Caki2 (cell line): ENCODE measurements around the gene GPR37L1. TPM values are rescaled to one million over a fixed set of nuclear protein-coding genes. Genes with fewer than 3 reads are reported as not detected.
"Not testable (repeated sequence)": the region's sequence is repeated elsewhere in the genome, so short reads cannot be mapped to it uniquely, and the experiment has no call there.

Source experiments
- DNase-seq: peaks from one replicate; pipeline ENCODE4 v3.0.0-alpha.2; 2015; ENCODE audit warnings: low read depth
- in situ Hi-C: cut with HindIII; loops from 2 replicates; pipeline ENCODE4 v1.10.0; 2016; ENCODE audit warnings: low sequenced_read_pairs, low pct_unique_long_range_greater_than_20kb, mixed read lengths
- total RNA-seq: library from RNA; depleted of rRNA; stranded (reverse); fragments of >200 nt; shearing (Covaris generic); gene quantifications from 2 replicates; pipeline ENCODE4 v1.2.3, GENCODE V29; 2014; ENCODE audit warnings: low replicate concordance

Gene GPR37L1
- total RNA-seq, 1 experiment from 2014 or later: not detected

DNA sequence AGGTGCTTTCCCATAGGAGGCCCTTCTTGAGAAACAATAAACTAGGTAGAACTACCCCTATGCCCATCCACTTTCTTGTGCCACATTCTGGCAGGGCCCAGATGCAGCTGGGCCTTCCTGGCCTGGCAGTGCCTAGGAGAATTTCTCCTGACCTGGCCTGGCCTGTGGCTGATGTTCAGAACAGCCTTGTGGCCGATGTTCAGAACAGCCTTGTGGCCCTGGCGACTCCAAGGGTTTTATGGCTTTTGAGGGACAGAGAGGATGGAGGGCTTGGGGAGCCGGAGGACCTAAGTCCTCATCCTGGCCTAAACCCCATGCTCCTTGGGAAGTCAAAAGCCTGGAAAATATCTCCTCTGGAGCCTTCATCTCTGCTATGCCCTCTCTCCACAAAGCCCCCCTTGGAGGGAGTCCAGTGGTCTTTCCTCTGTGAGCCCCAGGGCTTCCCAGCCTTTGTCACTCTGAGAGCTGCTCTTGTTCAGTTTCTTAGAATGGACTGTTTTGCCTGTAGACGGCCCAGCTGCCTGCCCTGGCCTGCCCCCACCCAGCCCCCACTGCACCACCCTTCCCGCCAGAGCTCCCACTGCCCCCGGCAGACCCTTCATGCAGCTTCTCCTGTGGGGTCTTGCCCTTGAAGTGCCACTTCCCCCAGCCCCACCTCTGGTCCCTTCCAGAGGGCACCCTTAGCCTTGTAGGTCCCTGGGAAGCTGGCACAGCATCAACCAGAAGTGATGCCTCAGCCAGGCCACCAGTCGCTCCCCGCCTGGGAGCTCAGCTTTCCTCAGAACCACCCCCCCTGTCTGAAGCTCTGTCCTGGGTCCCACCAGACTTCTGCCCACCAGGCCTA lies 7.0 kb downstream of the GPR37L1 start:
- in situ Hi-C loops: no loop called here
- DNase-seq: no peak

DNA sequence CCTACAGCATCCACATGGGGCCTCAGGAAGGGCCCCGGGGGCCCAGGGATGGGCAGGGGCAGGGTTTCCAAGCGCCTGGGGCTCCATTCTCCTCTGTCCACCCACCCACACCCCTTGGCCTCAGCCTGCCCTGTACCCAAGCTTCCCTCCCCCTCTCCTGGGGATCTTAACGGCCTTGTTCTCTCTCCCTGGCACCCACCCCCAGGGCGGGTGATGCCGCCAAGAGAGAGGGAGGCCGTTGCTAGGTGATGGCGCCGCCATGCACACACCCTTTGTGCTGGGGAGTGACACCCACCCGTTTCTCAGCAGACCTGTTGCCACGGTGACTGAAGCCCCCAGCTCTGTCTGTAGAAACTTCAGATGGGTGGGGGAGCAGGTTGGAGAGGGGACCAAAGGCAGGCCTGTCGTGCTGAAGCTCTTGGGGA lies 7.6 kb downstream of the GPR37L1 start:
- no peak for DNase-seq
- in situ Hi-C loops: no loop called here

DNA sequence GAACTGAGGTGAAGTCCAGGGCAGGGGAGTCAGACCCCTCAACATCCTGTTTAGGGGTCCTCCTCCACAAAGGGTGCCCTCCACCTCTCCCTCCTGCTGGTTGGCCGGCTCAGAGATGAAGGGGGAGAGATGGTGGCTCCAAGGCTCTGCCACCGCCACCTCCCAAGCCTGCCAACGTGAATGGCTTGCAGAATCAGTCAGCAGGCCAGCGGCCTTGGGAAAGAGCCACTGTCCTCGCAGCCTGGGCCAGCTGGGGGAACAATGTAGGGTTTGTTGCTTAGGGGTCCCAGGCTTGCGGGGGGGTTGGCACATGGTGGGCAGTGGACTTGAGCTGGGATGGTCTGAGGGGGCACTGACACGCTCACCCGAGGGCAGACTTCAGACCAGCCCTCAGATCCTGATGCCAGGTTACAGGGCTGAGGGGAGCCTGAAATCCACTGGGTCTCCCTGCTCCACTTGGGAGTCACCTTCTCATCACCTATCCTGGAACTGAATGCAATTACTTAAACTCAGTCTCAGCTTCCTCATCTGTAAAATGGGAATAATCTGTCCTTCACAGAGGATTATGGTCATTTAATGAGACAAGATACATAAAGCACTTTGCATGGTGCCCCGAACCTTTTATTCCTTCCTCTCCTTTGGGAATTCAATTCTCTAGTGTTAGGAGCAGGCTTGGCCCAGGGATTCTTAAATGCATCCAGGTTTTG lies 8.3 kb downstream of the GPR37L1 start:
- DNase-seq: no peak
- in situ Hi-C loops: no loop called here

DNA sequence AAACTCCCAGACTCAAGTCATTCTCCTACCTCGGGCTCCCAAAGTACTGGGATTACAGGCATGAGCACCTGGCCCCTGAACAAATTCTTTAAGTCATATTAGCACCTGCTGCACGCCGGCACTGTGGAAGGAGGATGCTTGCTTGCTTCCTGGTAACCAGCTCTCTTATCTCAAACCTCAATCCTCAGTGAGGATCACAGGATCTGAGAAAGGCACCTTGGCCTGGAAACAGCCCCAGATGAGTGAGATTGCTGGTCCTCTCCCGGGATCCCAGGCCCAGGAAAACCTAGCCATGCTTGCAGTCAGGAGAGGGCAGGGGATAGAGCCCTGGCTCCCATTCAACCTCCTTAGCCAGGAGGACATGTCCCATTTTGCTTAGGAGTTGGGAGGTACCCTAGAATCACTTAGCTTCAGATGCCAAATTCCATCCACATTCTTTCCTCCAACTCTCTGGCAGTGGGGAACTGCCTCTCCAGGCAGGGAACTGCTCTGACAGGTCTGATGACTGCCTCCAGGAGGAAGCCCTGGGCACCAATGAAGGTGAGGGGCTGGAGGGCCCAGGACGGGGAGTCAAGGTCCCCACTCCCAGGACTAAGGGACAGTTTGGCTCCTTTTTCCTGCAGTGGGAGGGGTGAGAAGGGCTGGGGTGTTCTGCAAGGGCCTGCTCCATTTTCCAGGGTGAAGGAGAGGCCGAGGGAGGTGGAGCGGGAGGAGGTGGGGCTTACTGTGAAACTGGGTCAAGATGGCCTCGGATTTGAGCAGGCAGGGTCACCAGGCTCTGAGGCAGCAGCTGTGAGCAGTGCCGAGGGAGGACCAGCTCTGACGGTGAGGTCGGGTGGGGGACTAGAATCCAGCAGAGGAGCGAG lies 9.5 kb downstream of the GPR37L1 start:
- no peak for DNase-seq
- in situ Hi-C loops: no loop called here

DNA sequence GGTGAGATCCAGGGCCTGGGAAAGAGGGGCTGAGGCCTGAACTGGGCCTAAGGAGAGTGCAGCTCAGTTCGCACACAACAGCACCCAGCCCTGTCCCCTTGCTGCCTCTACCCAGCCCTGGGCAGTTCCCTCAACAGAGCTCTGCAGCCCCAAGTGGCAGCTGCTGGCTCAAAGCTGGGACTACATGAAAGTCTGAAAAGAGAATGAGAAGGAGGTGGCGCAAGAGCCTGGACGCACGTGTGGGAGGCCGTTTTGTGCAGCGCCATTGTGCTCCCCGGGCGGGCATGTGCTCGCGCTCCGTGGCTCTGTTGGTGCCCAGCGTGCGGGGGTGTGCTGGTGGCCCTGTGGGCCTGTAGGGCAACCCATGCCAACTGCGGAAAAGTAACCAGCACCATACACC lies 10.3 kb downstream of the GPR37L1 start:
- no peak for DNase-seq
- in situ Hi-C loops: no loop called here

DNA sequence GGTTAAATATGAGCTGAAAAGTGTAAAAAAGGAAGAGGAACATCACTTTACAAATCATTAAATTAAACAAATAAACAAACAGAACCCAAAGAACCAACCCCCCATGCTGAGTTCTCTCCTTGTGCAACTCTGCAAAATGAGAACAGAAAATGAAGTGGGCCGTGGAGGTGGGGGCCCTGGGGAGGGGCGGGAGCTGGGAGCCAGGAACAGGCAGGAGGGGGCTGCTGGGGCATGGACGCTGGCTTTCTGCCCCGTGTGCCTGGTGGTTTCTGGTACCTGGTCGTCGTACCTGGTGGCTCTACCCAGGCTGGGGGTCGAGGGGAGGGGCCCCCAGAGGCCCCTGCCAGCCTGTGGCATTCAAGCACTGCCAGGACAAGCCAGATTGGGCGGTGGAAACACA lies 10.8 kb downstream of the GPR37L1 start:
- no peak for DNase-seq
- in situ Hi-C loops: no loop called here

DNA sequence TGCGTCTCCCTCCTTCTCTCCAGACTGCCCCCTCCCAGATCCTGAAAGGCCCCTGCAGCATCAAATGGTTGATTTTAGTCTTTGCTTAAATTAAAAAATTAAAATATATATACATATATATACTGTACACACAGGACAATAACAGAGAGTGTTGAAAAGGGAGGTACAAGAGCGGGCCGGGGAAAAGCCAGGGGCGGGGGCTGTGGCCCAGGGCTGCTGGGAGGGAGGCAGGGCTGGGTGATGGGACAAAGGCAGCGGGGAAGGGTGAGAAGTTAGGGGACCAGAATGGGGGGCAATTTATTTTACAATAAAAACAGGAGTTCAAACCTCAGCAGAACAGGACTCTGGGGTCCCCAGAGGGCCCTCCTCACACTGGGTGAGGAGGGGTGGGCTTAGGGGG lies 11.3 kb downstream of the GPR37L1 start:
- no peak for DNase-seq
- in situ Hi-C loops: no loop called here

DNA sequence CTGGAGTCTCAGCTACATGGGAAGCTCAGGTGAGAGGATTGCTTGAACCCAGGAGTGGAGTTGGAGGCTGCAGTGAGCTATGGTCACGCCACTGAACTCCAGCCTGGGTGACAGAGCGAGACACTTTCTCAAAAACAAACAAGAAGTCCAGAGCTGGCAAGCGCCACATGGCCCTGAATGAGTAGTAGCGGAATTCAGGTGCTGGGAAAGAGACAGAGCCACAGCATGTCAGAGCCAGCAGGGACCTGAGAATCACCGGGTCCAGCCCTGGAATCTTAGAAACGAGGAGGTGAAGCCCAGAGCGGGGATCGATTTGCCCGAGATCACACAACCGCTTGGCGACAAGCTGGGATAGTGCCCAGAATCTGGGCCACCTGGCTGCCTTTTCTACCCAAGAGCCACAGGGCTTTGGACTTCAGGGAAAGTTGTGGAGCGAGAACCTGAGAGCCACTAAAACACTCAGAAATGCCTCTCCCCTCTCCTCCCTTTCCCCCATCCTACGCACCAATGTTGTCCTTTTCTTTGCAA lies 12.0 kb downstream of the GPR37L1 start:
- in situ Hi-C loops: no loop called here
- no peak for DNase-seq

DNA sequence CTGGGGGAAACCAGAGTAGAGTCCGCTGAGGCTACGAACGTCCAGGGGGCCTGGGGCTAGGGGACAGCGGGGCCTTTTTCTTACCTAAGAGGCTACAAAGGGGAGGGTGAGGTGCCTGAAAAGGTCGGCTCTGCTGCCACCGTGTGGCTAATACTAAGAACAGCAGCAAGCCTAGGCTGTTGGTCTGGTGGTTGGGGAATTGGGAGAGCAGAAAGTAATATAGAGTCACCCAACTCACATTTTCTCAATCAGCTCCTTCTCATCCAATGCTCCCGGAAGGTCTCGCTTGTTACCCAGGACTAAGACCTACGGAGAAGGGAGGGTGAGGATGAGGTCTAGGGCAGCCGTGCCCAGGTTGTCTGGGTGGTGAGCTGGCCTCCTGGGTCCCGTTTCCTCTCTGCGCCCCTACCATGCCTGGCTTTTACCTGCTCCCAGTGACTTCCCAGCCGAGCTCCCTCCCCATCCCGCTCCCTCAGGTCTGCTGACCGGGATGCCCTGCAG lies 12.6 kb downstream of the GPR37L1 start:
- in situ Hi-C loops: no loop called here
- DNase-seq: peak; percentile 55

DNA sequence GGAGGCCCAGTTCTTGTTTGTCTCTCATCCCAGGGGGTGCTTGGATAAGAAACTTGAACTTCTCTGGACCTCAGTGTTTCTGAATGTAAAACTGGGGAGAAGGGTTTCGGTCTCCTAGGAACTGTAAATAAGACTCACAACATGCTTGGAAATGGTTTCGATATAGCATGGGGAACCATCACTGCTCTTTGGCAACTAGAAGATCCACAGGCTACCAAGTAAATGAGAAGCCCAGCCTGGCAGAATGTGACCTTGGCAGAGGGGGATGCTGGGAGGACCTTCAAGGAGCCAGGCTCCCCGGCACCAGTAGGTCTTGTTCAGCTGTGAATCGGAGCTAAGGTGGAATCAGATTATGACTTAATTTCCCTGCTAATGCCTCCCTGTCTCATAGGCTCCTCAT lies 18.1 kb downstream of the GPR37L1 start:
- in situ Hi-C loops: no loop called here
- no peak for DNase-seq

DNA sequence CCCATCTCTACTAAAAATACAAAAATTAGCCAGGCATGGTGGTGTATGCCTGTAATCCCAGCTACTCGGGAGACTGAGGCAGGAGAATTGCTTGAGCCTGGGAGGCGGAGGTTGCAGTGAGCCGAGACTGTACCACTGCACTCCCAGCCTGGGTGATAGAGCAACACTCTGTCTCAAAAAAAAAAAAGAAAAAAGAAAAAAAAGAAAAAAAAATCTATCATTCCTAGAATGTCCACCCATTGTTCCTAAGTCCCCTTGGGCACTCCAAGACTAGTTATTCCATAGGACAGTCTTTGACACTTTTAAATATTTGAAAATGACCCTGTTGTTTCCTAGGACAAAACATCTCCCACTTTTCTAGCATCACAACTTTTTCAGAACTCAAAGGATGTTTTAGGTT lies 18.8 kb downstream of the GPR37L1 start:
- in situ Hi-C loops, DNase-seq: not testable (repeated sequence)

DNA sequence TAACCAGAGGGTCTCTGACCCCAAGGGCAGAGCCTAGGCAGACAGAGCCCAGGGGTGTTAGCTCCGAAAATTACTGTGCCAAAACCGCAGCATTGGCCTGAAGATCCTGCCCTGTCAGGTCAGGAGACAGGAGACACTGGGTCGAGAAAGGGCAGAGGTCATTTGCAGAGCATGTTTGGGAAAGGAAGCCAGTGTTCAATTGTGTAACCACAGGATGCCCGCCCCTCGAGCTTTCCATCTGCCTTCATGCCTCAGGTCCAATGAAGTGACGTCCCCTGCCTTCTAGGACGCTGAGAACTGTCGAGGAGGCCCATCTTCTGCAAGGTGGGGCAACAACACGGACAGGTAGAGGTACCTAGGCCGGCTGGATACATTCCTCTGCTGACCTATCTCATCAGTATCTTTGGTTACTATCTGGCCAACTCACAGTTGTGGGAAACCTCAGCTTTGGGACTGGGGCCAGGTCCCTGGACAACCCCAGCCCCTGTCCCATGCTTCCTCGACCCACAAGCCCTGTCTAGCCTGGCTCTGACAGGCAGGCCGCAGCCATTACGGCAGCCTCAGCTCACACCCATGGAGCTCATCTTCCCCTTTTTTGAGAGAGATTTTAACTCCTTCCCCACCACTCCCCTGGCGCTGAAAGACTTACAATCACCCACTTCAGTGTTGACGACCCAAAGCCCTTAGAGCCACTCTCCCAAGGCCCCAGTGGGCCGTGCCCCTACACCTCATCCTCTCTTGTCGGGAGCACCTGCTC lies 20.5 kb downstream of the GPR37L1 start:
- no peak for DNase-seq
- in situ Hi-C loops: no loop called here

DNA sequence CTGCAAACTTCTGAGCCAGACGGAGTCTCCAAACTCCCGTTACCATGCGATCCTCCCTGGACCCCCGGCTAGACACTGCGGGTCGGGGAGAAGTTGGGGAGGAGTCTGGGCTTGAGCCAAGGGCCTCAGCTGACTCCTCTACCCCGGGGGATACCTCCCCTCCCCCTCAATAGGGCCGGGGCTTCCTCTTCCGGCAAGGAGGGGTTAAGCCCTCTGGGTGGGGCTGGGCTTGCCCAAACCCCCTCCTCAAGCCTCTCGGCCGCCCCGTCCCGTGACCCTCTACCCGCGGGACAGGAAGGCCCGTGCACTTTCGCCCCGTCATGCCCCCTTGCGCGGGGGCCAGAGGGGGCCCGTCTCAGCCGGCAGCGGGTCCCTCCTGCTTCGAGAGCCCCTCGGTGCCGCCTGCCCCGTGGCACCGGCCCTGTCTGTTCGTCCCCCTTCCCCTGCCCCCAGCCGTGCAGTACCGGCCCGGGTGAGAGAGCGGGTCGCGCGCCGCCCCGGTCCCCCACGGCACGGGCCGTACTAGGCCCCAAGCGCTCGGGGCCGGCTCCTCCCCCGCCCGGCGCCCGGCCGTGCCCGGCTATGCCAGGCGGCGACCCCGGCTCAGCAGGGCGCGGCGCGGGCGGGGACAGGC lies 21.2 kb downstream of the GPR37L1 start:
- DNase-seq: no peak
- in situ Hi-C loops: no loop called here

DNA sequence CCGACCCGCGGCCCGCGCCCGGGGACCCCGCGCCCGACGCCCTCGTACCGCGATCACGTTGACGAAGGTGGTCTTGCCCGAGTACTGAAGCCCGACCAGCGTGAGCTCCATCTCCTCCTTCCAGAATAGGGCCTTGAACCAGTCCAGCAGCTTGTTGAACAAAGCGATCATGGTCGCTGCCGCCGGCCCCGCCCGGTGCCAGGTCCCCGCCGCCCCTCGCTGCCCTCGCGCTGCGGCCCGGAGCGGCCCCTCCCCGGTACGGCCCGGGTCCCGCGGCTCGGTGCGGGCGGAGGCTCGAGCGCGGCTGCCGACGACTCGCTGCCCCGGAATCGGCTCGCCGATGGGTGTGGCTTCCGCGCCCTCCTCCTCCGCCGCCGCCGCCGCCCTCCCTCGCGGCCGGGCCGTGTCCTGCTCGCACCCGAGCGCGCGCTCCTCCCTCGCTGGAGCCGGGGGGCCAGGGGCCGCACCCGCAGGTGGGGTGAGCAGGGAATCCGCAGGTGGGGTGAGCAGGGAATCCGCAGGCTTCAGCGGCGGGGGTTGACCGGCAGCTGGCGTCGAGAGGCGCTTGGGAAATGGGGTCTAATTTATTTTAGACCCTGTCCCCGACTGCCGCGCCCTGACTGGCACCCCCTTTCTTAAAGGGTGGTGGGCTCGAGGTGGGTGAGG lies 21.8 kb downstream of the GPR37L1 start, which contains the start of gene ARL8A:
Gene ARL8A, minus strand, starts transcription at position 336 of the 666 bp plus-strand sequence. Its CDS starts 165 bp downstream, at position 171.
- in situ Hi-C loops: no loop called here
- DNase-seq: peak; percentile 38

DNA sequence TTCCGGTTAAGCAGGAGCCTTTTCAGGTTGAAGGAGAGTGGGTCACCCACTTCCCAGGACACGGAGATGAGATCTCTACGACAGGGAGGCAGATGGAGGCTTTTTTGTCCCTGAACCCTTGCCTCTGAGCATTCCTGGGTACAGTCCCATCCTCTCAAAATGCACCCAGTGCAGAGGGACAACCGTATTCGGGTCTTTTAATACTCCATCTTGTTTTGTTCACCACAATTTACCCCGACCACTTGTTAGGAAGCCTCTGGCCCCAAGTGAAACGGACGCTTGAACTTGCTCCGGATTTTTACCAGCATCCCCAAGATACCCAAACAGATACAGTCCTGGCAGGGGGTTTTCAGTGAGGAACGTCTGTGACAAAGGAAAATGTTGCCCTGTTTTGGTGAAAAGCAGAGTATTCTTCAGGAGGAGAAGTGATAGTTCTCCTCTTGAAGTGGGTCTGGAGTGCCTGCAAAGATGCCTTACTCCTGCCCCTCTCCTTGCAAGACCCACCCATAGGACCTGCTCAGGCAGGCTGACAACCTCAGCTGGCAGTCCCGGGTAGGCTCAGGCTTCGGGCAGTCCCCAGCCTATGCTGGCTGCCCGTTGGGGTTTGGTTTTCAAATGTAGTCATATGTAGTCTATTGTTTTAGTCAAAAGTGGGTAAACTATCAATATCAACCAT lies 22.5 kb downstream of the GPR37L1 start:
- in situ Hi-C loops: no loop called here
- DNase-seq: no peak

DNA sequence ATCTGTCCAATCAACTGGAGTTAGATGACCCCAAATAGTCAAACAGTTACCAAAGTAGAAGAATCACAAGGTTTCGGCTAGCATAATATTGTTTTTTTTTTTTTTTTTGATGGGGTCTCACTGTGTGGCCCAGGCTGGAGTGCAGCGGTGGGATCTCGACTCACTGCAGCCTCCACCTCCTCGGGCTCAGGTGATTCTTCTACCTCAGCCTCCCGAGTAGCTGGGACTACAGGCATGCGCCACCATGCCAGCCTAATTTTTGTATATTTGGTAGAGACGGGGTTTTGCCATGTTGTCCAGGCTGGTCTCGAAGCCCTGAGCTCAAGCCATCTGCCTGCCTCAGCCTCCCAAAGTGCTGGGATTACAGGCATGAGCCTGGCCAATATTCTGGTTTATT lies 23.0 kb downstream of the GPR37L1 start:
- in situ Hi-C loops, DNase-seq: not testable (repeated sequence)
